ENCODE results near the gene RFPL2. TPM values are rescaled to one million over a fixed set of nuclear protein-coding genes. Genes with fewer than 3 reads are reported as not detected.

The RFPL2 gene
- total RNA-seq, 1 experiment from 2014 or later = not detected

DNA sequence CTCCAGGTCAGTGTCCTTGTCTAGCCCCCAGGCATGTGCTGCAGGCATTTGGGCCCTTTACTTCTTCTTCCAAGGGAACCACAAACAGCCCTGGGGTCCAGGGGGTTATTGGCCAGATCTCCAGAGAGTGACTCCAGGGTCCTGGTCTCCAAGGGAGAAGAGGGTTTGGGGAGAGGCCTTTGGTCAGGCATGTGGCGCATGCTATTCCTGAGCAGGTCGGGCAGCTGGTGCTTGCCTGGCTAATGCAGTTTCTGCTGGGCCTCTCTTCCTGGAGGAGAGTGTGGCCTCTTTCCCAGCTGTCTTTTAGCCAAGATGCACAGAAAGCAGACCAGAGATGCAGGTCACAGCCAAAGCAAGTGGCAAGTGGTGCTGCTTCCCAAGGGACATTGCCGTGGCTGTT is 3.8 kb upstream of the RFPL2 start:
- H3K9me2 ChIP-seq (ENCODE audit: insufficient read depth) = no peaks in the 10 kb centered on the region
- no peaks in the 10 kb centered on the region for H3F3A ChIP-seq (ENCODE audit: insufficient read depth, low read depth)
- no TSS peak for BruUV-seq (replicated peaks)
- no peak overlapping the region for H3K4me3 ChIP-seq
- ChIA-PET POLR2A (ENCODE audit: unreplicated experiment) (no interaction called here), CTCF (no interaction called here)
- peaks cover 33% of the 10 kb centered on the region for H3K27me3 ChIP-seq (ENCODE audit: insufficient read depth, low read depth)
- intact Hi-C loops (cut with micrococcal nuclease; ENCODE audit: unreplicated experiment) = loop anchor here (10.0 kb wide), 1 partner anchor 266 kb away; the partner anchor contains the start of gene FBXO7
- no peak for DNase-seq
- H4K20me1 ChIP-seq (ENCODE audit: insufficient read depth) = no peaks in the 10 kb centered on the region
- no peaks in the 10 kb centered on the region for H3K9me3 ChIP-seq (ENCODE audit: insufficient read depth, low read depth)
- H3K36me3 ChIP-seq (ENCODE audit: low read depth) = no peaks in the 10 kb centered on the region
- no peak overlapping the region for H2AFZ ChIP-seq
- no peak overlapping the region for H3K27ac ChIP-seq
- H3K4me2 ChIP-seq = no peak overlapping the region
- H3K4me1 ChIP-seq (replicated peaks; ENCODE audit: insufficient read depth) = no peaks in the 10 kb centered on the region
- no peak for TF ChIP-seq EZH2 (IDR thresholded peaks at IDR 0.05; ENCODE audit: low read depth)
- TF ChIP-seq, protein P1, sequence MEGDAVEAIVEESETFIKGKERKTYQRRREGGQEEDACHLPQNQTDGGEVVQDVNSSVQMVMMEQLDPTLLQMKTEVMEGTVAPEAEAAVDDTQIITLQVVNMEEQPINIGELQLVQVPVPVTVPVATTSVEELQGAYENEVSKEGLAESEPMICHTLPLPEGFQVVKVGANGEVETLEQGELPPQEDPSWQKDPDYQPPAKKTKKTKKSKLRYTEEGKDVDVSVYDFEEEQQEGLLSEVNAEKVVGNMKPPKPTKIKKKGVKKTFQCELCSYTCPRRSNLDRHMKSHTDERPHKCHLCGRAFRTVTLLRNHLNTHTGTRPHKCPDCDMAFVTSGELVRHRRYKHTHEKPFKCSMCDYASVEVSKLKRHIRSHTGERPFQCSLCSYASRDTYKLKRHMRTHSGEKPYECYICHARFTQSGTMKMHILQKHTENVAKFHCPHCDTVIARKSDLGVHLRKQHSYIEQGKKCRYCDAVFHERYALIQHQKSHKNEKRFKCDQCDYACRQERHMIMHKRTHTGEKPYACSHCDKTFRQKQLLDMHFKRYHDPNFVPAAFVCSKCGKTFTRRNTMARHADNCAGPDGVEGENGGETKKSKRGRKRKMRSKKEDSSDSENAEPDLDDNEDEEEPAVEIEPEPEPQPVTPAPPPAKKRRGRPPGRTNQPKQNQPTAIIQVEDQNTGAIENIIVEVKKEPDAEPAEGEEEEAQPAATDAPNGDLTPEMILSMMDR (conservative IDR thresholded peaks at IDR 0.05) = no peak
- H3K79me2 ChIP-seq (ENCODE audit: low read depth) = no peaks in the 10 kb centered on the region

GRCh38 chr22:32207971-32208480 is 3.2 kb upstream of the RFPL2 start:
- Histone ChIP-seq H2AFZ (no peak overlapping the region), H3K27ac (no peak overlapping the region), H3F3A (ENCODE audit: insufficient read depth, low read depth) (no peaks in the 10 kb centered on the region), H3K4me3 (no peak overlapping the region), H3K4me1 (replicated peaks; ENCODE audit: insufficient read depth) (no peaks in the 10 kb centered on the region), H3K4me2 (no peak overlapping the region), H3K9me2 (ENCODE audit: insufficient read depth) (no peaks in the 10 kb centered on the region), H3K27me3 (ENCODE audit: insufficient read depth, low read depth) (peaks cover 32% of the 10 kb centered on the region), H3K79me2 (ENCODE audit: low read depth) (no peaks in the 10 kb centered on the region), H4K20me1 (ENCODE audit: insufficient read depth) (no peaks in the 10 kb centered on the region), H3K36me3 (ENCODE audit: low read depth) (no peaks in the 10 kb centered on the region), H3K9me3 (ENCODE audit: insufficient read depth, low read depth) (no peaks in the 10 kb centered on the region)
- CTCF ChIA-PET = no interaction called here
- BruUV-seq (replicated peaks) = no TSS peak
- no peak for TF ChIP-seq EZH2 (IDR thresholded peaks at IDR 0.05; ENCODE audit: low read depth)
- TF ChIP-seq, protein P1 (conservative IDR thresholded peaks at IDR 0.05) = no peak
- POLR2A ChIA-PET (ENCODE audit: unreplicated experiment) = no interaction called here
- no peak for DNase-seq
- intact Hi-C loops (cut with micrococcal nuclease; ENCODE audit: unreplicated experiment) = loop anchor here (1.0 to 10.0 kb wide), 2 partner anchors 231 to 267 kb away; partner anchors contain the start of gene FBXO7

- intact Hi-C loops (cut with micrococcal nuclease; ENCODE audit: unreplicated experiment) = loop anchor here (1.0 to 10.0 kb wide), 2 partner anchors 230 to 268 kb away; partner anchors contain the start of gene FBXO7
- H2AFZ ChIP-seq = no peak overlapping the region
Measured at GRCh38 chr22:32206774-32207758, 2.2 kb upstream of the RFPL2 start.

More at GRCh38 chr22:32206774-32207758, 2.2 kb upstream of the RFPL2 start:
- no TSS peak for BruUV-seq (replicated peaks)
- Histone ChIP-seq H3K27ac (no peak overlapping the region), H4K20me1 (ENCODE audit: insufficient read depth) (no peaks in the 10 kb centered on the region), H3K36me3 (ENCODE audit: low read depth) (no peaks in the 10 kb centered on the region), H3K9me2 (ENCODE audit: insufficient read depth) (no peaks in the 10 kb centered on the region), H3K4me2 (no peak overlapping the region), H3F3A (ENCODE audit: insufficient read depth, low read depth) (no peaks in the 10 kb centered on the region), H3K9me3 (ENCODE audit: insufficient read depth, low read depth) (no peaks in the 10 kb centered on the region), H3K79me2 (ENCODE audit: low read depth) (no peaks in the 10 kb centered on the region), H3K4me3 (no peak overlapping the region), H3K27me3 (ENCODE audit: insufficient read depth, low read depth) (peaks cover 22% of the 10 kb centered on the region), H3K4me1 (replicated peaks; ENCODE audit: insufficient read depth) (no peaks in the 10 kb centered on the region)
- DNase-seq = peak; percentile 25 to 55
- POLR2A ChIA-PET (ENCODE audit: unreplicated experiment) = no interaction called here
- TF ChIP-seq, protein P1 (conservative IDR thresholded peaks at IDR 0.05) = peak; percentile 75
- no peak for TF ChIP-seq EZH2 (IDR thresholded peaks at IDR 0.05; ENCODE audit: low read depth)
- CTCF ChIA-PET = no interaction called here

Data from PC-9 (cell line).